ENCODE data around the gene TCN2. TPM values are rescaled to one million over a fixed set of nuclear protein-coding genes. Genes with fewer than 3 reads are reported as not detected.
A peak's percentile ranks its signal among the peaks of the same experiment; 100 is the strongest.

Gene TCN2
- total RNA-seq, 1 experiment from 2014 or later = 2.2 TPM

DNA sequence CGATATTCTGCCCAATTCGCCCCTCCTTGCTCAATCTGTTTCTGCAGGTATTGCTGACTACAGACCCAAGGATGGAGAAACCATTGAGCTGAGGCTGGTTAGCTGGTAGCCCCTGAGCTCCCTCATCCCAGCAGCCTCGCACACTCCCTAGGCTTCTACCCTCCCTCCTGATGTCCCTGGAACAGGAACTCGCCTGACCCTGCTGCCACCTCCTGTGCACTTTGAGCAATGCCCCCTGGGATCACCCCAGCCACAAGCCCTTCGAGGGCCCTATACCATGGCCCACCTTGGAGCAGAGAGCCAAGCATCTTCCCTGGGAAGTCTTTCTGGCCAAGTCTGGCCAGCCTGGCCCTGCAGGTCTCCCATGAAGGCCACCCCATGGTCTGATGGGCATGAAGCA is 19.4 kb downstream of the TCN2 start:
- Histone ChIP-seq H3K9ac (ENCODE audit: low read length) (no peak overlapping the region), H3K36me3 (ENCODE audit: control insufficient read depth in 1 of 2, insufficient read depth in 2 of 2, low read length in 2 of 2) (no peaks in the 10 kb centered on the region), H3K4me2 (ENCODE audit: low read length) (no peak overlapping the region), H3K4me3 (replicated peaks in 1 of 2; ENCODE audit: low read depth in 1 of 2, low read length in 2 of 2) (no peak overlapping the region), H3K27ac (ENCODE audit: low read depth, low read length) (no peak overlapping the region), H3K9me3 (ENCODE audit: control insufficient read depth in 1 of 2, insufficient read depth in 1 of 2, low read depth in 1 of 2, low read length in 2 of 2) (no peaks in the 10 kb centered on the region), H3K4me1 (ENCODE audit: control insufficient read depth in 1 of 2, insufficient read depth in 2 of 2, low read length in 2 of 2) (no peaks in the 10 kb centered on the region), H2AFZ (ENCODE audit: low read depth, low read length, poor library complexity, severe bottlenecking) (no peak overlapping the region), H3K9me2 (ENCODE audit: insufficient read depth) (no peaks in the 10 kb centered on the region), H4K20me1 (ENCODE audit: insufficient read depth) (no peaks in the 10 kb centered on the region), H3K79me2 (ENCODE audit: insufficient read depth, low read length) (no peaks in the 10 kb centered on the region), H3K27me3 (ENCODE audit: insufficient read depth, low read length) (no peaks in the 10 kb centered on the region)
- RAD21 ChIA-PET (ENCODE audit: low non-redundant PET in 1 of 2, low total read pairs in 2 of 2, uncharacterized antibody in 2 of 2, unreplicated experiment in 2 of 2) = interaction anchor here in 1 of 2 experiments (0.6 kb wide), 1 partner anchor 107 kb away, joined by 3 read pairs; no protein-coding TSS in a partner anchor
- CTCF ChIA-PET = interaction anchor here (1.4 to 2.6 kb wide), 2 partner anchors 8 to 9 kb away, joined by 4 to 10 read pairs; partner anchors contain the start of gene SLC35E4
- ATAC-seq (peak; percentile 44; the same call in 1 of the 2 replicates), DNase-seq (ENCODE audit: low read depth, low spot score) (no peak)
- POLR2A ChIA-PET = no interaction called here
- TF ChIP-seq, protein P1, sequence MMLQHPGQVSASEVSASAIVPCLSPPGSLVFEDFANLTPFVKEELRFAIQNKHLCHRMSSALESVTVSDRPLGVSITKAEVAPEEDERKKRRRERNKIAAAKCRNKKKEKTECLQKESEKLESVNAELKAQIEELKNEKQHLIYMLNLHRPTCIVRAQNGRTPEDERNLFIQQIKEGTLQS (IDR thresholded peaks at IDR 0.05) = no peak
- TF ChIP-seq RAD21 (IDR thresholded peaks at IDR 0.05; ENCODE audit: low read depth) = peak; percentile 11; the same call in 1 of the 2 replicates
- BruUV-seq (replicated peaks) = no TSS peak
- intact Hi-C loops (cut with micrococcal nuclease) = no loop called here

DNA sequence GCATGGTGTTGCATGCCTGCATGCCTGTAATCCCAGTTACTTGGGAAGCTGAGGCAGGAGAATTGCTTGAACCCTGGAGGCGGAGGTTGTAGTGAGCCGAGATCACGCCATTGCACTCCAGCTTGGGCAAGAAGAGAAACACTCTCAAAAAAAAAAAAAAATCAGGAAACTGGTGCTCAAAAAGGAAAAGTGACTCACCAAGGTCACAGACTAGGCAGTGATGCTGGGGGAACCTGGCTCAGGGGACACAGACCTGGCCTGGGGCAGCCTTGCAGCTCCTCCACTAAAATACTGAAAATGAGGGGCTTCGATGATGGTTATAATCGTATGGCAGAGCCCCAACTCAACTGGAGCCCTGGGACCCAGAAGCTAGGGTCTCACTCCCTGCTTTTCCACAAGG is 20.5 kb downstream of the TCN2 start:
- H3K79me2 ChIP-seq (ENCODE audit: insufficient read depth, low read length) = no peaks in the 10 kb centered on the region
- H3K27ac ChIP-seq (ENCODE audit: low read depth, low read length) = no peak overlapping the region
- CTCF ChIA-PET = interaction anchor here (0.7 to 1.0 kb wide), 2 partner anchors 21 to 75 kb away, joined by 3 read pairs; partner anchors contain the start of gene TCN2
- H2AFZ ChIP-seq (ENCODE audit: low read depth, low read length, poor library complexity, severe bottlenecking) = no peak overlapping the region
- H3K36me3 ChIP-seq (ENCODE audit: control insufficient read depth in 1 of 2, insufficient read depth in 2 of 2, low read length in 2 of 2) = no peaks in the 10 kb centered on the region
- no peaks in the 10 kb centered on the region for H3K4me1 ChIP-seq (ENCODE audit: control insufficient read depth in 1 of 2, insufficient read depth in 2 of 2, low read length in 2 of 2)
- no peaks in the 10 kb centered on the region for H3K9me3 ChIP-seq (ENCODE audit: control insufficient read depth in 1 of 2, insufficient read depth in 1 of 2, low read depth in 1 of 2, low read length in 2 of 2)
- POLR2A ChIA-PET = no interaction called here
- TF ChIP-seq ZFX (IDR thresholded peaks at IDR 0.05) = no peak
- TF ChIP-seq, protein P1 (IDR thresholded peaks at IDR 0.05) = no peak
- TF ChIP-seq RAD21 (IDR thresholded peaks at IDR 0.05; ENCODE audit: low read depth) = no peak
- no peak for TF ChIP-seq CEBPB (IDR thresholded peaks at IDR 0.05; ENCODE audit: low read depth)
- no peak for TF ChIP-seq SIN3A (IDR thresholded peaks at IDR 0.05; ENCODE audit: low read depth)
- TF ChIP-seq POLR2A (IDR thresholded peaks at IDR 0.05; ENCODE audit: borderline replicate concordance, extremely low read depth, insufficient read depth, insufficient read length) = no peak
- TF ChIP-seq, protein P2, sequence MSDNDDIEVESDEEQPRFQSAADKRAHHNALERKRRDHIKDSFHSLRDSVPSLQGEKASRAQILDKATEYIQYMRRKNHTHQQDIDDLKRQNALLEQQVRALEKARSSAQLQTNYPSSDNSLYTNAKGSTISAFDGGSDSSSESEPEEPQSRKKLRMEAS (IDR thresholded peaks at IDR 0.05) = no peak
- TF ChIP-seq, protein P3, sequence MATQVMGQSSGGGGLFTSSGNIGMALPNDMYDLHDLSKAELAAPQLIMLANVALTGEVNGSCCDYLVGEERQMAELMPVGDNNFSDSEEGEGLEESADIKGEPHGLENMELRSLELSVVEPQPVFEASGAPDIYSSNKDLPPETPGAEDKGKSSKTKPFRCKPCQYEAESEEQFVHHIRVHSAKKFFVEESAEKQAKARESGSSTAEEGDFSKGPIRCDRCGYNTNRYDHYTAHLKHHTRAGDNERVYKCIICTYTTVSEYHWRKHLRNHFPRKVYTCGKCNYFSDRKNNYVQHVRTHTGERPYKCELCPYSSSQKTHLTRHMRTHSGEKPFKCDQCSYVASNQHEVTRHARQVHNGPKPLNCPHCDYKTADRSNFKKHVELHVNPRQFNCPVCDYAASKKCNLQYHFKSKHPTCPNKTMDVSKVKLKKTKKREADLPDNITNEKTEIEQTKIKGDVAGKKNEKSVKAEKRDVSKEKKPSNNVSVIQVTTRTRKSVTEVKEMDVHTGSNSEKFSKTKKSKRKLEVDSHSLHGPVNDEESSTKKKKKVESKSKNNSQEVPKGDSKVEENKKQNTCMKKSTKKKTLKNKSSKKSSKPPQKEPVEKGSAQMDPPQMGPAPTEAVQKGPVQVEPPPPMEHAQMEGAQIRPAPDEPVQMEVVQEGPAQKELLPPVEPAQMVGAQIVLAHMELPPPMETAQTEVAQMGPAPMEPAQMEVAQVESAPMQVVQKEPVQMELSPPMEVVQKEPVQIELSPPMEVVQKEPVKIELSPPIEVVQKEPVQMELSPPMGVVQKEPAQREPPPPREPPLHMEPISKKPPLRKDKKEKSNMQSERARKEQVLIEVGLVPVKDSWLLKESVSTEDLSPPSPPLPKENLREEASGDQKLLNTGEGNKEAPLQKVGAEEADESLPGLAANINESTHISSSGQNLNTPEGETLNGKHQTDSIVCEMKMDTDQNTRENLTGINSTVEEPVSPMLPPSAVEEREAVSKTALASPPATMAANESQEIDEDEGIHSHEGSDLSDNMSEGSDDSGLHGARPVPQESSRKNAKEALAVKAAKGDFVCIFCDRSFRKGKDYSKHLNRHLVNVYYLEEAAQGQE (IDR thresholded peaks at IDR 0.05; ENCODE audit: low read depth) = no peak
- TF ChIP-seq, protein P4, sequence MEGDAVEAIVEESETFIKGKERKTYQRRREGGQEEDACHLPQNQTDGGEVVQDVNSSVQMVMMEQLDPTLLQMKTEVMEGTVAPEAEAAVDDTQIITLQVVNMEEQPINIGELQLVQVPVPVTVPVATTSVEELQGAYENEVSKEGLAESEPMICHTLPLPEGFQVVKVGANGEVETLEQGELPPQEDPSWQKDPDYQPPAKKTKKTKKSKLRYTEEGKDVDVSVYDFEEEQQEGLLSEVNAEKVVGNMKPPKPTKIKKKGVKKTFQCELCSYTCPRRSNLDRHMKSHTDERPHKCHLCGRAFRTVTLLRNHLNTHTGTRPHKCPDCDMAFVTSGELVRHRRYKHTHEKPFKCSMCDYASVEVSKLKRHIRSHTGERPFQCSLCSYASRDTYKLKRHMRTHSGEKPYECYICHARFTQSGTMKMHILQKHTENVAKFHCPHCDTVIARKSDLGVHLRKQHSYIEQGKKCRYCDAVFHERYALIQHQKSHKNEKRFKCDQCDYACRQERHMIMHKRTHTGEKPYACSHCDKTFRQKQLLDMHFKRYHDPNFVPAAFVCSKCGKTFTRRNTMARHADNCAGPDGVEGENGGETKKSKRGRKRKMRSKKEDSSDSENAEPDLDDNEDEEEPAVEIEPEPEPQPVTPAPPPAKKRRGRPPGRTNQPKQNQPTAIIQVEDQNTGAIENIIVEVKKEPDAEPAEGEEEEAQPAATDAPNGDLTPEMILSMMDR (IDR thresholded peaks at IDR 0.05 in 2 of 3, conservative IDR thresholded peaks at IDR 0.05 in 1 of 3; ENCODE audit: borderline replicate concordance in 1 of 3, insufficient read depth in 1 of 3, low read depth in 2 of 3, low read length in 2 of 3) = no peak
- intact Hi-C loops (cut with micrococcal nuclease) = no loop called here
- ATAC-seq = no peak
- RAD21 ChIA-PET (ENCODE audit: low non-redundant PET in 1 of 2, low total read pairs in 2 of 2, uncharacterized antibody in 2 of 2, unreplicated experiment in 2 of 2) = interaction anchor here in 1 of 2 experiments (0.6 kb wide), 1 partner anchor 839 kb away, joined by 4 read pairs; no protein-coding TSS in a partner anchor
- no peaks in the 10 kb centered on the region for H4K20me1 ChIP-seq (ENCODE audit: insufficient read depth)
- no peaks in the 10 kb centered on the region for H3K27me3 ChIP-seq (ENCODE audit: insufficient read depth, low read length)
- no peak overlapping the region for H3K4me2 ChIP-seq (ENCODE audit: low read length)
- no peak for DNase-seq (ENCODE audit: low read depth, low spot score)
- H3K9me2 ChIP-seq (ENCODE audit: insufficient read depth) = no peaks in the 10 kb centered on the region
- H3K9ac ChIP-seq (ENCODE audit: low read length) = no peak overlapping the region
- H3K4me3 ChIP-seq (replicated peaks in 1 of 2; ENCODE audit: low read depth in 1 of 2, low read length in 2 of 2) = no peak overlapping the region
- BruUV-seq (replicated peaks) = no TSS peak

Measured in HCT116 (cell line).